Coronary artery (tissue), 2 donors: ENCODE measurements around the gene HOXA1.
A peak's percentile ranks its signal among the peaks of the same experiment; 100 is the strongest.

Source experiments
- DNase-seq: peaks from one replicate; pipeline ENCODE4 v3.0.0-alpha.2; 2017; ENCODE audit warnings: low spot score
- H3K27ac ChIP-seq, 2 donors: fragments of 200-600 bp; sonication (generic); one replicate each; pipeline ENCODE4 v1.5.1; 2016 to 2019
- H3K4me3 ChIP-seq: fragments of 200-600 bp; sonication (generic); 2 replicates; pipeline ENCODE4 v1.5.1; 2016; ENCODE audit warnings: mild to moderate bottlenecking, moderate library complexity
- TF ChIP-seq, protein P1 (sequence below): fragments of 200-600 bp; sonication (generic); IDR thresholded peaks from one replicate; pipeline ENCODE4 v1.5.1; 2019; ENCODE audit warnings: antibody characterized with exemption

Gene HOXA1

GRCh38 chr7:27119412-27119911, 23.7 kb upstream of the HOXA1 start:
- no peak overlapping the region for H3K27ac ChIP-seq
- no peak for DNase-seq

GRCh38 chr7:27118580-27118979, 22.8 kb upstream of the HOXA1 start:
- Histone ChIP-seq H3K4me3 (peak overlapping the region; percentile 57), H3K27ac (peak overlapping the region in 1 of 2 donors; percentile 46)
- no peak for DNase-seq
- TF ChIP-seq, protein P1, sequence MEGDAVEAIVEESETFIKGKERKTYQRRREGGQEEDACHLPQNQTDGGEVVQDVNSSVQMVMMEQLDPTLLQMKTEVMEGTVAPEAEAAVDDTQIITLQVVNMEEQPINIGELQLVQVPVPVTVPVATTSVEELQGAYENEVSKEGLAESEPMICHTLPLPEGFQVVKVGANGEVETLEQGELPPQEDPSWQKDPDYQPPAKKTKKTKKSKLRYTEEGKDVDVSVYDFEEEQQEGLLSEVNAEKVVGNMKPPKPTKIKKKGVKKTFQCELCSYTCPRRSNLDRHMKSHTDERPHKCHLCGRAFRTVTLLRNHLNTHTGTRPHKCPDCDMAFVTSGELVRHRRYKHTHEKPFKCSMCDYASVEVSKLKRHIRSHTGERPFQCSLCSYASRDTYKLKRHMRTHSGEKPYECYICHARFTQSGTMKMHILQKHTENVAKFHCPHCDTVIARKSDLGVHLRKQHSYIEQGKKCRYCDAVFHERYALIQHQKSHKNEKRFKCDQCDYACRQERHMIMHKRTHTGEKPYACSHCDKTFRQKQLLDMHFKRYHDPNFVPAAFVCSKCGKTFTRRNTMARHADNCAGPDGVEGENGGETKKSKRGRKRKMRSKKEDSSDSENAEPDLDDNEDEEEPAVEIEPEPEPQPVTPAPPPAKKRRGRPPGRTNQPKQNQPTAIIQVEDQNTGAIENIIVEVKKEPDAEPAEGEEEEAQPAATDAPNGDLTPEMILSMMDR: no peak

More at GRCh38 chr7:27119412-27119911, 23.7 kb upstream of the HOXA1 start:
- H3K4me3 ChIP-seq: no peak overlapping the region
- TF ChIP-seq, protein P1: no peak

DNA sequence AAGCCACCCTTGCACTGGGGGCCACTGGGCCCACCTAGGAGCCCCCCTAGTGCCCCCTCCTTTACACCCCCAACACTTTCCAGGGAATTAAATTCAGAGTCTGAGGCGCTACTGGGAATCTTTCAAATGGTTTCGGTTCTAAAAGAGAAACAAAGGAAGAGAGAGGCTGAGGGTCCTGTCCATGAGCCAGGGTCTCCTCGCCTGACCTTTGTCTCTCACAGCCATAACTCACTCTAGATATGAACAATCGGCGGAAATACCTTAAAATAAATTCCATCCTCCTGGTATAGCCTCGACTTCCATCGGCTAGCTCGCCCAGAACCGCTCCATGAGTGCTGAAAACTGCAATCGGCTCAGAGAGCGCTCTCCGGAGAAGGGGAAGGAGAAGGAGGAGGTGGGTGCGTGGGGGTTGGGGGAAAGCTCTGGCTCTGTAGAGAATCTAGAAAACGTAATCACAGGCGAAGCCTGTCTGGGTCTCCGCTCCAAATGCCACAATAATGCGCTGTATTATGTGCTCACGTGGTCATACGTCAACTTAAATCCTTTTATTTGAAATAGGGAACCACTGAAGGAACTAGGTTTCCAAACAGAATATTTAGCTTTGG, 22.2 kb upstream of the HOXA1 start:
- peak; percentile 58 for DNase-seq
- Histone ChIP-seq H3K4me3 (peak overlapping the region; percentile 57), H3K27ac (peak overlapping the region in 1 of 2 donors; percentile 46)
- TF ChIP-seq, protein P1: no peak

GRCh38 chr7:27116962-27117886, 21.4 kb upstream of the HOXA1 start:
- TF ChIP-seq, protein P1: no peak
- peak overlapping the region; percentile 57 for H3K4me3 ChIP-seq
- peak overlapping the region in 1 of 2 donors; percentile 46 for H3K27ac ChIP-seq
- DNase-seq: peak; percentile 59

DNA sequence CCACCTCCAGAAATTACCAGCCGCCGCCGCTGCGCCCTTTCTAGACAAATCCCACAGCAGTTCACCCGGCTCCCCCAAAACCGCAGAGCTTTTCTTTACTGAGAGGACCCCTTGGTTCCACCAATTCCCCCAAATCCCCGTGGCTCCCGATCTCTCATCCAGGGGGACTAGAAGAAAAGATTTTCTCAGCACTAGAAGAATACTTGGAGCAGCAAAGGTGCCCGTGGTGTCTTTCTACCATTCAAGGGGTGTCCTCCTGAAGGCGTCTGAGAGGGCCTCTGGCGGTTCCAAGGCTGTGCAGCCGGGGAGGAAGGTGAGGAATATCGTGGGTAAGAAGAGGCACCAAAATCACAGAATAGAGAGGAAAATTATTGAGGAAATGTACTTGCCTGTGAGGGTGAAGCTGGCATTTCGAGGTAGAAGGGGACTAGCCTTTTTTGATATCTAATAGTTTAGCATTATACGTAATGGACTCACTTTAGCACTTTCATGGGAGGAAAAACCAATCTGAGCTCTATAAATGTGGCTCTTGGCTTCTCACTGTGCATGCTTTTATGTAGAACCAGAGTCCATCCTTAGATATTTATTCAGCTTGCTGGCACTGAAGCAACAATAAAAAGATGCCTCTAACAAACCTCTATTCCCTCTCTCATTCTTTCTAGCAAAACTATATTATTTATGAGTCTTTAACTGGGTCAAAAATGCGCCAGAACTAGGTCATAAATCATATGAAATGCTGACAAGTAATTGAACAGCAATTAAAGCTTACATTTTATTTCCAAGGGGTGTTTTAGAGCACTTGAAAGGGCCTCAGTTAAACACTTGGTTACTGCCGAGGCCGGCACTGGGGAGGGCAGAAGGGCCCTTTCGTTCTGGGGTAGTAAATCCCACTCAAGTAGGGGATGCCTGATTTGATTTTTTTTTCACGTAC, 20.5 kb upstream of the HOXA1 start:
- TF ChIP-seq, protein P1: no peak
- Histone ChIP-seq H3K27ac (peak overlapping the region in 1 of 2 donors; percentile 46), H3K4me3 (peak overlapping the region; percentile 46)
- peak; percentile 53 for DNase-seq

- TF ChIP-seq, protein P1: no peak
- DNase-seq: peak; percentile 52
- peak overlapping the region; percentile 46 for H3K4me3 ChIP-seq
- H3K27ac ChIP-seq: peak overlapping the region in 1 of 2 donors; percentile 52
Measured at GRCh38 chr7:27115221-27116026, 19.6 kb upstream of the HOXA1 start.
